AG08396 (cell line): ENCODE data around the gene MPO.

ENCODE experiments used
- DNase-seq: peaks from one replicate; pipeline ENCODE4 v3.0.0; 2012; ENCODE audit warnings: low spot score, mixed read lengths

Gene MPO

GRCh38 chr17:58320163-58320558 is 39.4 kb upstream of the MPO start:
- no peak for DNase-seq

- no peak for DNase-seq
These were observed 38.7 kb upstream of the MPO start for GRCh38 chr17:58319173-58320162.

- DNase-seq, result no peak
These were observed 38.0 kb upstream of the MPO start for GRCh38 chr17:58318627-58319172.

DNA sequence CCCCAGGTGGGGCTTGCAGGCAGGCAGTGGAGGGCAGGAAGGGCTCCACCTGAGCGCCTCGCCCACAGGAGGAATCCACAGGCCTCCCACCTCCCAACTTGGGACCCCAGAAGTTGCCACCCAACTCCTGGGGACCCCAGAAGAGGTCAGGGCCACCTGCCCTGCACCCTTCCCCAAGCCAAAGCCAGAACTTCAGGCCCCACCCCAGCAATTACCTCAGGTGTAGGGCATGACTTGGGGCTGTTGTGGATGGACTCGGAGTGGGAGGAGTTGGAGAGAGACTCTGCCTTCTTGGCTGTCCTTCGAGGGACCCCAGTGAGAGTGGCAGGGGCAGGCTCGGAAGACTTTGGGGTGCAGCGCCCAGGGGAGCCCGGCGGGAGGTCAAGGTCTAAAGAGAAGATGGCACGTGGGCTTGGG is 37.3 kb upstream of the MPO start:
- DNase-seq, result no peak

DNA sequence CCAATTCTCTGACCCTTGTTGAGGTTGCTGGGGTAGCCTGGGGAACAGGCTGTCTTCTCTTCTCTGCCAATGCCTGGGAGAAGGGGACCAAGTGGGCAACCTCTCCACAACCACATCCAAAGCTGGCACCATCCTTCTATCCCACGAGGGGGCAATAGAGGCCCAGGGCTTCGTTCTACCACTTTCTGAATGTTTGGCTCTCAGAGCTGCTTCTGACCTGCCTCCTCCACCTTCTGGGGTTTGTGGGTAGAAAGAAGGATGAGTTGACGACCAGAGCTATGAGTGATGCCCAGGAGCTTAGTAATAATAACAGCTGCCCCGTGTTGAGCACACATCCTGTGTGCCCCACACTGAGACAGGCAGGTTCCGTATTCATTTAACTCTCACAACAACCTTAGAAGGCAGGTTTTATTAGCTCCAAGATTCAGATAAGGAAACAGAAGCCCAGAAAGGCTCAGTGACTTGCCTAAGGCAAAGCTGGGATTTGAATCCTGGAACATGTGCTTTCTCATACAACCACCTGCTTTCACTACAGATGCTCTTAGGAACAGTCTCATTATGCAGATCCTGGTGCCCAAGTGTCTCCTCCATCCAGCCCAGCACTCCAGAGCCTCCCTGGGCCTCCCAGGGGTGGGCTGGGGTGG is 36.8 kb upstream of the MPO start:
- DNase-seq, result peak; percentile 85

DNA sequence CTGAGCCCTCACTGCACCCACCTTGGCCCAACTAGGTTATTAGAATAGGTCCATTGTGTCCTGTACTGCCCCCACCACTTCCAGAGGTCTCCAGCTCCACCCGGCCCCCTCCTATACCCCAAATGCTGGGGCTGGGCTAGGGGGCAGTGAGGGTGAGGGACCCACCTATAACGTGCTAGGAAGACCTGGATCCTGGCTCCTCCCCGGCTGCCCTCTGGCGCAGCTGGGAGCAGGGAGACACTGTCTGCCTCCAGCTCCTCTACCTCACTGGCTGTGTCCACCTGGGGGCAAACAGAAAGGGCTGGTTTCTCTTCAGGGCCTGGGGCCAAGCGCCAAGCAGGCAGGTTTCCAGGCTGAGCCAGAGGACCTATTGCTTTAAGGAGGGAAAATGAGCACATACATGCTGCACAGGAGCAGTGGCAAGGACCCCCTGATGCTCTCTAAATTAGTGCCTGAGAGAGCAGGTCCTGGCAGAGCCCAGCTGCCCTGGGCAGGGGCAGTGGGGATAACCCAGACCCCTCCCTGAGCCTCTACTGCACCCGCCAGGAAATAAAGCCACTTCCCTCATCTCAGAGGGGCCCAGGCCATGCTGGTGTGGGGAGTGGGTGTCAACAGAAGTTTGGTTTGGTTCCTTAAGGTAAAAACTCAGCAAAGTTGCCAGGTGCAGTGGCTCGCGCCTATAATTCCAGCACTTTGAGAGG is 35.7 kb upstream of the MPO start:
- DNase-seq, result no peak

GRCh38 chr17:58315750-58316149 is 35.0 kb upstream of the MPO start:
- DNase-seq, result no peak

DNA sequence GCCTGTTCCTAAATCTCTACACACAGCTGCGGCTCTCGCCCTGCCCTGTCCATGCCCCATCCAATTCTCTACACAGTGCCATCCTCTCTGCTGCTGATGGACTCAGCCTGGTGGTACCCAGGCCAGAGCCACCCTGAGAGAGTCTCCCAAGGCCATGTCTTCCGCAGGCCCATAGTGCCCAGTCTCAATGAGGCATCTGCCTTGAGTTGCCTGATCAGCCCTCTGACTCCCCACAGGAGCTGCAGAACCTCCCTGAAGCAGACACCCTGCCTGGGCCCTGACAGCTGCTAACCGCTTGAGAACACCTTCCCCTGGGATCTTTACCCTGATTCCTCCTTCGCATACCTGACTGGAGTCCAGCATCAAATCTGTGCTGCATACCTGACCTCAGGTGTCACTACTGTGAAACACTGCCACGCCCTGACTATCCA is 34.6 kb upstream of the MPO start:
- DNase-seq, result no peak

DNA sequence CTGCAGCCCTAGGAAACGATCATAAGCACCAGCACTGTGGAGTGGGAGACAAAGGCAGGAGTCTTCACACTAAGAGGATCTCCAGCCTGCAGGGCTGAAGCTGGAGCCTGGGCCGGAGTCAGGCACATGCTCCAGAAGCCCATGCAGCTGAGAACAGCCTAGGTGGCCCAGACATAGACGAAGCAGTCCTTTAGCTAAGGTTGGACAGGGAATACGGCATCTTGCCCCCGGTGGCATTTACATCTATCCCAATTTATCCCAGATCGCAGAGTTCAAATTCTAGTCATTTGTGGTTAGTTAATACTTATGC is 33.9 kb upstream of the MPO start:
- no peak for DNase-seq

- no peak for DNase-seq
These were observed 33.3 kb upstream of the MPO start for GRCh38 chr17:58313815-58314705.

DNA sequence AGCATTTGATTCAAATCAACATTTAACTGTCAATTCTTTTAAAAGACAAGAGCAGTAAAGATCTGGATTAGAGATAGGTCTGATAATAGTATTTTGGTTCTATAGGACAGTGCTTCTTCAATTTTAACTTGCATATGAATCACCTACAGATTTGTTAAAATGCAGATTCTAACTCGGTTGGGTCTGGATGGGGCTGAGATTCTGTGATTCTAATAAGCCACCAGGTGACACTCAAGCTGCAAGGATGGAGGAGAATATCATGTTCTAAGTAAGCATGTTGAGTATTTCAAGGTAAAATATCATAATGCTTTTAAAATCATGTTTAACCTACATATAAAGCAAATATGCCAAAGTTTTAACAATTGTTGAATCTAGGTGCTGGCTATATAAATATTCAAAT is 32.1 kb upstream of the MPO start:
- DNase-seq, result no peak

- DNase-seq, result no peak
These were observed 31.4 kb upstream of the MPO start for GRCh38 chr17:58312021-58312630.

GRCh38 chr17:58311429-58311894 is 30.7 kb upstream of the MPO start:
- no peak for DNase-seq

DNA sequence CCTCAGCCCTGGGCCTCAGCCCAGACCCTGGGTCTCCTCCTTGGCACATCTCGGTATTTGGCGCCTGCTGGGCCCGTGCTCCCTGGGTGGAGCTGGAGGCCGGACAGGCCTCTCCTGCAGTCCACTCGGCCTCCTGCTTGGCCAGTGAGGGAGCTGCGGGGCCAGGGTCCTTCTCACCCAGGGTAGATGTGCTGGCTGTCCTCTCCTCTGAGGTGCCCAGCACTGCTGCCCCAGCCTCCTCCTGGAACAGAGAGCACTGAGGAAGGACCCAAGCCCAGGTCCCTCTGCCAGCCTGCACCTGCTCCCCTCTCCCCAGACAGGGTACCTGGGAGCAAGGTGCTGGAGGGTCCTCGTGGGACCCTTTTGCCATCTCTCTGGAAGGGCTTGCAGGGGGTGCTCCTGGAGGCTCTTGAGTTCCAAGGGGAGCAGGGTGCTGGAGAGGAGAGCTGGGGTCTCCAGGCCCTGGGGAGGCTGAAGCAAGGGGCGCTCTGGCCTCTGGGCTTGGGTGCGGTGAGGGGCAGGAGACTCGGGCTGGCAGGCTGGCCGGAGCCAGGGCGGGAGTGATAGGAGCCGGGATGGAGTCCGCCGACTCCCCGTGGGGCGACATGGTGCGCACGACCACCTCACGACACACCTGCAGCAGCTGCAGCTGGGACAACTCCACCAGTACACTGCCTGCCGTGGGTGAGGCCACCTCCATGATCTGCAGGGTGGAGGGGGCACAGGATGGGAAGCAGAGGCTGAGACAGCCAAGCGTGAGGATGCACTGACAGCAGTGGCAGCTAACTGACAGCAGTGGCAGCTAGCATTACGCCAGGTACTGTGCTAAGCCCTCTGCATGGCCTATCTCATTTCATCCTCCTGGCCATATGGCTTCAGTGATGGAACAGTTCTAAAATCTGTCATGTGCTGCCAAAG is 30.0 kb upstream of the MPO start:
- no peak for DNase-seq

GRCh38 chr17:58309918-58310259 is 29.2 kb upstream of the MPO start:
- DNase-seq, result no peak

DNA sequence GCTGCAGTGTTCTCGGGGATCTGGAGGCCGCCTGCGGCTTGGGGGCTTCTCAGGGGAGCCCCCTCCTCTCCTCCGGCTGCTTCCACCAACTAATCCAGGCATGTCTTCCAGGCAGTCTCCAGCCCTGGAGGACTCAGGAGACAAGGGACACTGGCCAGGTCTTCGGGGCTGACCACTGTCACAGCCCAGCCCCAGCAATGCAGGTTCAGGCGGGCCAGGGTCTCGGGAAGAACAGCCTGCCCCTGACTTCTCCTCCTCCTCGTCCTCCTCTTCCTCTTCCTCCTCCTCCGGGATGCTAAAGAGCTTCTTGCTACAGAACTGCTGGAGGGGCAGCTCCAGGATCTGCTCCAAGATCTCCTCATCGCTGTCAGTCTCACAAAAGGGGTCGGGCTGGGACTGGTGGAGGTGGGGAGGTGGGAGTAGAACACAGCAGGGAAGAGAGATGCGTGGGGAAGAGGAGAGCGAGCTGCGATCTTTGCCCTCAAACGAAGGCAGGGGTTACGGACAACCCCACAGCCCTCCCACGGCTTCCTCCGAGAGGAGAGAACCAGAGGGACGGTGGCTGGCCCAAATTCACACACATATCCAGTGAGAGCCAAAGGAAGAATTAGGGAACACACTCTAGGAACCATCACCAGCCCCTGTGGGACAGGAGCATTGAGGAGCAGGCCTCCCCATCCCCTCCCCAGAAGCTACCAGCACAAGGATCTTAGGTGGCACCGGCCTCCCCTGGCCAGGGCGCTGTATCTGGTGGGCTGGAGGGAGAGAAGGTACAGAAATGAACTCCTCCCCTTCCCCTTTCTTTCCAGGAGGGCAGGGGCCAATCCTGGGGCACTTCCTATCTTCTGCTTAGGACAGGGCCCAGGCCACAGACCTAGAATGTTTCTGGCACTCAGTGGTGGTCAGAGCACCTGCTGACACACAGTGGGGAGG is 28.5 kb upstream of the MPO start:
- DNase-seq, result no peak

DNA sequence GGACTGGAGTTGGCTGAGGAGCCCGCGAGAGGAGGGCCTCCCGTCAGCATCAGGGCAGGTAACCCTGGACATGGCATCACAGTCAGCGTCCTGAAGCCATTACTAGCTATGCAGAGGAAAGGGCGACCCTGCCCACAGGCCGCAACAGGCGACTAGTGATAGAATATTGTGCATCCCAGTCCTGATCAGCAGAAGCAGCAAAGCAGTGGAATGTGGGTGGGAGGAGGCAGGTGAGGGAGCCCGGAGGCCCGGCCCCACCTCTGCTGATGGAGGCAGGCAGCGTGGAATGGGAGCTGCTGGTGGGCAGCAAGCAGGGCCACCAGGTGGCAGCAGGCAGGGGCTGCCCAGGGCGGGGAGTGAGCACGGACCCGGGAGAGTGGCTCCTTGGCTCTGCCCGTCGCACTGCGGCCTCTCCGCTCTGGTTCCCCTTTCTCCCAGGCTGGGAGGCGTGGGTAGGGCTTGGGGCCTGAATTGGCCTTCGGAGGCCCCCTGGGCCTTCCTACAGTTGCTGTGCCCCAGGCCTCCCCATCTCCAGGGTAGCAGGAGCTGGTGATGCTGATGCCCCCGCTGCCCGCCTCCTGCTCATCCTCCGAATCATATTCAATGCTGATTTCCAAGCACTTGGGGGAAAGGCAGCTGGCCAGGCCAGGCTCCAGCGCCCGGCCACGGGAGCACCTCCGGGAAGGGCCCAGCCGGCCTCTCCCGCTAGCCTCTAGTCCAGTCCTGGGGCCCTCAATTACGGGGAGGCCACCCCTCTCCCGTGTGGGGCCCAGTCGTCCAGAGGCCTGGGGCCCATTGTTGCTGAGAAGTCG is 27.6 kb upstream of the MPO start:
- DNase-seq, result no peak
